OCI-LY3 (cell line): Measurements from ENCODE around the gene CHGA.

Experiments used
- EZH2phosphoT487 ChIP-seq: fragments of 200-600 bp; shearing (Covaris generic); IDR thresholded peaks from 2 replicates; pipeline ENCODE4 v1.6.1; 2018; ENCODE audit warnings: antibody characterized with exemption, mixed run types, low read depth
- TF ChIP-seq, protein P1 (sequence below): fragments of 200-600, 300-600 bp; sonication (generic); IDR thresholded peaks from 2 replicates; pipeline ENCODE4 v1.5.1; 2014; ENCODE audit warnings: antibody characterized with exemption, low read length, low read depth

DNA sequence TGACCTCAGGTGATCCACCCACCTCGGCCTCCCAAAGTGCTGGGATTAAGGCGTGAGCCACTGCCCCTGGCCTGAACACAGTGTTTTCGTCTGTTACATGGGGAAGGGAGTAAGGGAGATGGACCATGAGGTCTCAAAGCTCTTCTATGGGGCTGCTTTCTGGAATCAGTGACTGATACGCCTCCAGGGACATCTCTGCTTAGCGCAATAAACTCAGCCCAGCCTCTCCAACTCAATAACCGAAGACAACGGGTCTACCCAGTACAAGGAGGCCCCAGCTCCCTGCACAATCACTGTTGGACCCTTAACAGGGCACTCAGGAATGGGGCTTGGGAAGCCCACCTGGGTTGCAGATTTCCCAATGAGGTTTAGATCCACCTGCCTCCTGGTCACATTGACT is 42.6 kb upstream of the CHGA start:
- TF ChIP-seq EZH2phosphoT487: no peak
- TF ChIP-seq, protein P1, sequence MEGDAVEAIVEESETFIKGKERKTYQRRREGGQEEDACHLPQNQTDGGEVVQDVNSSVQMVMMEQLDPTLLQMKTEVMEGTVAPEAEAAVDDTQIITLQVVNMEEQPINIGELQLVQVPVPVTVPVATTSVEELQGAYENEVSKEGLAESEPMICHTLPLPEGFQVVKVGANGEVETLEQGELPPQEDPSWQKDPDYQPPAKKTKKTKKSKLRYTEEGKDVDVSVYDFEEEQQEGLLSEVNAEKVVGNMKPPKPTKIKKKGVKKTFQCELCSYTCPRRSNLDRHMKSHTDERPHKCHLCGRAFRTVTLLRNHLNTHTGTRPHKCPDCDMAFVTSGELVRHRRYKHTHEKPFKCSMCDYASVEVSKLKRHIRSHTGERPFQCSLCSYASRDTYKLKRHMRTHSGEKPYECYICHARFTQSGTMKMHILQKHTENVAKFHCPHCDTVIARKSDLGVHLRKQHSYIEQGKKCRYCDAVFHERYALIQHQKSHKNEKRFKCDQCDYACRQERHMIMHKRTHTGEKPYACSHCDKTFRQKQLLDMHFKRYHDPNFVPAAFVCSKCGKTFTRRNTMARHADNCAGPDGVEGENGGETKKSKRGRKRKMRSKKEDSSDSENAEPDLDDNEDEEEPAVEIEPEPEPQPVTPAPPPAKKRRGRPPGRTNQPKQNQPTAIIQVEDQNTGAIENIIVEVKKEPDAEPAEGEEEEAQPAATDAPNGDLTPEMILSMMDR: no peak
